ENCODE results near the gene DGKK. TPM values are rescaled to one million over a fixed set of nuclear protein-coding genes. Genes with fewer than 3 reads are reported as not detected.

DGKK gene
- polyA plus RNA-seq, 1 donor (not counting 4 experiments of a cell fraction or from before 2014, with no cell fraction given) = not detected

DNA sequence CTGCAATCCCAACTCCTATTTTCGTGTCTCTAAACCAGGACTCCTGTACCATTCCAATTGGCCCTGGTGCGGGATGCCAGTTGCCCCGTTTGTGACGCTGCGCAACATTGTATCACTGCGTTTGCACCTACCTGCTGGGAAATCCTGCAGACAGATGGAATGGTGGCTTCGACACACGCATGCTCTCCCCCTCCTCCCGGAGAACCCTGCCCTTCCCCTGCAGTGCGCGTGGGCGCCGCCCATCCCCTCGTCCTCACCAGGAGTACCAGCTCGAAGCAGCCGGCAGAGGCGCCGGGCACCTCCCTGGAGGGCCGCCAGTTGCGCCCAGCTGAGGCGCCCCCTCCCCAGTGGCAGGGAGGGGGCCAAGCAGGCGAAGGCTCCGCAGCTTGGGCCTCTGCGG lies 1.4 kb downstream of the DGKK start:
- dilution Hi-C loops (cut with MboI; ENCODE audit: extremely low pct_ligation_motif_present, low sequenced_read_pairs) = no loop called here
- no peaks in the 10 kb centered on the region for H3K9me1 ChIP-seq (ENCODE audit: control insufficient read depth, extremely low read depth, insufficient read depth, low read length)
- H3K4me1 ChIP-seq (ENCODE audit: control insufficient read depth, extremely low read depth, insufficient read depth, low read length) = no peaks in the 10 kb centered on the region
- H3K79me2 ChIP-seq (ENCODE audit: control insufficient read depth, insufficient read depth, low read length) = no peaks in the 10 kb centered on the region
- H3K4me2 ChIP-seq (ENCODE audit: control insufficient read depth, extremely low read depth, insufficient read depth, low read depth, low read length) = no peak overlapping the region
- H3K27me3 ChIP-seq (ENCODE audit: control insufficient read depth, extremely low read depth, insufficient read depth, low read length) = peaks cover 52% of the 10 kb centered on the region
- TF ChIP-seq, protein P1, sequence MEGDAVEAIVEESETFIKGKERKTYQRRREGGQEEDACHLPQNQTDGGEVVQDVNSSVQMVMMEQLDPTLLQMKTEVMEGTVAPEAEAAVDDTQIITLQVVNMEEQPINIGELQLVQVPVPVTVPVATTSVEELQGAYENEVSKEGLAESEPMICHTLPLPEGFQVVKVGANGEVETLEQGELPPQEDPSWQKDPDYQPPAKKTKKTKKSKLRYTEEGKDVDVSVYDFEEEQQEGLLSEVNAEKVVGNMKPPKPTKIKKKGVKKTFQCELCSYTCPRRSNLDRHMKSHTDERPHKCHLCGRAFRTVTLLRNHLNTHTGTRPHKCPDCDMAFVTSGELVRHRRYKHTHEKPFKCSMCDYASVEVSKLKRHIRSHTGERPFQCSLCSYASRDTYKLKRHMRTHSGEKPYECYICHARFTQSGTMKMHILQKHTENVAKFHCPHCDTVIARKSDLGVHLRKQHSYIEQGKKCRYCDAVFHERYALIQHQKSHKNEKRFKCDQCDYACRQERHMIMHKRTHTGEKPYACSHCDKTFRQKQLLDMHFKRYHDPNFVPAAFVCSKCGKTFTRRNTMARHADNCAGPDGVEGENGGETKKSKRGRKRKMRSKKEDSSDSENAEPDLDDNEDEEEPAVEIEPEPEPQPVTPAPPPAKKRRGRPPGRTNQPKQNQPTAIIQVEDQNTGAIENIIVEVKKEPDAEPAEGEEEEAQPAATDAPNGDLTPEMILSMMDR (optimal IDR thresholded peaks at IDR 0.05 in 1 of 3, IDR thresholded peaks at IDR 0.05 in 1 of 3, conservative IDR thresholded peaks at IDR 0.05 in 1 of 3; ENCODE audit: extremely low read depth in 1 of 3, insufficient read depth in 2 of 3, low read length in 3 of 3) = no peak
- no peak for TF ChIP-seq EZH2 (IDR thresholded peaks at IDR 0.05; ENCODE audit: low read length)
- no peak overlapping the region for H3K4me3 ChIP-seq (ENCODE audit: control insufficient read depth in 2 of 3, extremely low read depth in 1 of 3, insufficient read depth in 2 of 3, low read depth in 1 of 3, low read length in 3 of 3)
- no peaks in the 10 kb centered on the region for H4K20me1 ChIP-seq (ENCODE audit: control insufficient read depth, extremely low read depth, insufficient read depth, low read length)
- H3K9me3 ChIP-seq (ENCODE audit: control insufficient read depth, low read depth, low read length) = no peaks in the 10 kb centered on the region
- H2AFZ ChIP-seq (ENCODE audit: control insufficient read depth, low read length) = no peak overlapping the region
- H3K27ac ChIP-seq (ENCODE audit: control insufficient read depth, insufficient read depth, low read length) = no peak overlapping the region
- no peak overlapping the region for H3K9ac ChIP-seq (ENCODE audit: control insufficient read depth, extremely low read depth, insufficient read depth, low read length)
- FAIRE-seq (no peak), DNase-seq (ENCODE audit: low read depth, low spot score) (no peak)
- no peaks in the 10 kb centered on the region for H3K36me3 ChIP-seq (ENCODE audit: control insufficient read depth in 2 of 2, extremely low read depth in 1 of 2, insufficient read depth in 2 of 2, low read length in 2 of 2)

DNA sequence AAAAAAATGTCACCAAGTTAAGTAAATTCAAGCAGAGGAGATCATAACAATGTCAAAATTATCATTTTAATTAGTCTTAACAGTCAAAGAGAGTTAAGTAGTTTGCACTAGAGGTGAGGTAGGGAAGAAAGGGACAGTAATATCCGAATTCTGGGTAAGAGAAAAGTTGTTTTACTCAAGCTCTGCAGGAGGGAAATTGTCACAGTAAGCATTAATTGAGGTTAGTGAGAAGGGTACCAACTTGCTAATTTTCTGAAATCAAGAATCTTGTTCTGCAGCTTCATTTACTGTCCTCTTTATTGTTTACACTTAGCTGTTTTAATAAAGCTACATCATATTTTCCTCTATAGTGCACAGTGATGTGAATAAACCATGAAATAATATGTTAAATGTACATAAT lies 11.0 kb downstream of the DGKK start:
- FAIRE-seq (no peak), DNase-seq (ENCODE audit: low read depth, low spot score) (no peak)
- TF ChIP-seq, protein P1 (optimal IDR thresholded peaks at IDR 0.05 in 1 of 3, IDR thresholded peaks at IDR 0.05 in 1 of 3, conservative IDR thresholded peaks at IDR 0.05 in 1 of 3; ENCODE audit: extremely low read depth in 1 of 3, insufficient read depth in 2 of 3, low read length in 3 of 3) = no peak
- TF ChIP-seq EZH2 (IDR thresholded peaks at IDR 0.05; ENCODE audit: low read length) = no peak
- no peaks in the 10 kb centered on the region for H3K9me3 ChIP-seq (ENCODE audit: control insufficient read depth, low read depth, low read length)
- no peak overlapping the region for H3K4me2 ChIP-seq (ENCODE audit: control insufficient read depth, extremely low read depth, insufficient read depth, low read depth, low read length)
- dilution Hi-C loops (cut with MboI; ENCODE audit: extremely low pct_ligation_motif_present, low sequenced_read_pairs) = no loop called here
- no peaks in the 10 kb centered on the region for H3K79me2 ChIP-seq (ENCODE audit: control insufficient read depth, insufficient read depth, low read length)
- no peak overlapping the region for H2AFZ ChIP-seq (ENCODE audit: control insufficient read depth, low read length)
- H3K4me3 ChIP-seq (ENCODE audit: control insufficient read depth in 2 of 3, extremely low read depth in 1 of 3, insufficient read depth in 2 of 3, low read depth in 1 of 3, low read length in 3 of 3) = no peak overlapping the region
- H4K20me1 ChIP-seq (ENCODE audit: control insufficient read depth, extremely low read depth, insufficient read depth, low read length) = no peaks in the 10 kb centered on the region
- no peaks in the 10 kb centered on the region for H3K9me1 ChIP-seq (ENCODE audit: control insufficient read depth, extremely low read depth, insufficient read depth, low read length)
- H3K4me1 ChIP-seq (ENCODE audit: control insufficient read depth, extremely low read depth, insufficient read depth, low read length) = no peaks in the 10 kb centered on the region
- H3K27me3 ChIP-seq (ENCODE audit: control insufficient read depth, extremely low read depth, insufficient read depth, low read length) = peaks cover 5% of the 10 kb centered on the region
- no peaks in the 10 kb centered on the region for H3K36me3 ChIP-seq (ENCODE audit: control insufficient read depth in 2 of 2, extremely low read depth in 1 of 2, insufficient read depth in 2 of 2, low read length in 2 of 2)
- no peak overlapping the region for H3K27ac ChIP-seq (ENCODE audit: control insufficient read depth, insufficient read depth, low read length)
- no peak overlapping the region for H3K9ac ChIP-seq (ENCODE audit: control insufficient read depth, extremely low read depth, insufficient read depth, low read length)
